Natural killer cell (primary cell): ENCODE results near the gene NTPCR. TPM values are rescaled to one million over a fixed set of nuclear protein-coding genes. Genes with fewer than 3 reads are reported as not detected.
"Not testable (repeated sequence)": the region's sequence is repeated elsewhere in the genome, so short reads cannot be mapped to it uniquely, and the experiment has no call there.

Experiments used
- ATAC-seq, 3 donors: fragments of 150-1000 bp in 2 of 3; fragments of 200-7000 bp in 1 of 3; cut with Tn5 transposase; 1 replicate in 1 of 3; 2 replicates in 2 of 3; pipeline ENCODE4 v1.10.0; 2021; ENCODE audit warnings: mild to moderate bottlenecking in 2 of 3, moderate library complexity in 2 of 3
- DNase-seq, 2 donors: peaks; one replicate each; pipeline versions ENCODE4 v3.0.0 to v3.0.0-alpha.2; 2013 to 2021; ENCODE audit warnings: mixed read lengths in 1 of 2
- H3K27ac ChIP-seq: one replicate; pipeline ENCODE4 v1.5.1; 2013; ENCODE audit warnings: mild to moderate bottlenecking, low read length
- H3K27me3 ChIP-seq: one replicate; pipeline ENCODE4 v1.6.1; 2013; ENCODE audit warnings: low read length; ENCODE audit not compliant: control insufficient read depth, insufficient read depth
- H3K36me3 ChIP-seq: one replicate; pipeline ENCODE4 v1.6.1; 2013; ENCODE audit warnings: low read length; ENCODE audit not compliant: control insufficient read depth, insufficient read depth
- H3K4me1 ChIP-seq: one replicate; pipeline ENCODE4 v1.6.1; 2013; ENCODE audit warnings: low read length; ENCODE audit not compliant: control insufficient read depth, insufficient read depth
- H3K4me3 ChIP-seq: one replicate; pipeline ENCODE4 v1.5.1; 2013; ENCODE audit warnings: low read length
- H3K9me3 ChIP-seq: one replicate; pipeline ENCODE4 v1.6.1; 2013; ENCODE audit warnings: low read length; ENCODE audit not compliant: control insufficient read depth, insufficient read depth
- H3K27ac Mint-ChIP-seq, 2 donors: one replicate each; pipeline ENCODE4 v1.8.0; 2022; ENCODE audit warnings: mild to moderate bottlenecking in 2 of 2, mixed read lengths in 2 of 2, moderate library complexity in 1 of 2
- H3K27me3 Mint-ChIP-seq, 2 donors: one replicate each; pipeline ENCODE4 v1.8.0; 2022; ENCODE audit warnings: low read depth in 2 of 2, mixed read lengths in 2 of 2
- H3K36me3 Mint-ChIP-seq: one replicate; pipeline ENCODE4 v1.8.0; 2022; ENCODE audit warnings: mixed read lengths
- H3K4me1 Mint-ChIP-seq, 2 donors: one replicate each; pipeline ENCODE4 v1.8.0; 2022; ENCODE audit warnings: mixed read lengths in 2 of 2
- H3K4me3 Mint-ChIP-seq: one replicate; pipeline ENCODE4 v1.8.0; 2022; ENCODE audit warnings: mild to moderate bottlenecking, moderate library complexity, mixed read lengths
- H3K9me3 Mint-ChIP-seq, 2 donors: one replicate each; pipeline ENCODE4 v1.8.0; 2022; ENCODE audit warnings: mixed read lengths in 2 of 2
- CTCF ChIP-seq: fragments of 200-600 bp; IDR thresholded peaks from one replicate; pipeline ENCODE4 v1.8.0; 2022; ENCODE audit warnings: antibody characterized with exemption
- WGBS: methylation state at CpG from one replicate; pipeline ENCODE4 v1.1.7; 2013; ENCODE audit warnings: missing lambda C conversion rate; ENCODE audit not compliant: insufficient coverage; 5-methylcytosine and 5-hydroxymethylcytosine counted together
- intact Hi-C: fragments of 100-400 bp; cut with micrococcal nuclease; formaldehyde crosslinking; loops from one replicate; pipeline ENCODE4 v1.14.2; 2022
- total RNA-seq, 4 donors: library from RNA; stranded (reverse); fragments of 120-200 nt in 1 of 4; gene quantifications; one replicate each; pipeline versions ENCODE4 v1.2.3 to v1.2.4, GENCODE V29; 2013 to 2022

The NTPCR gene
- total RNA-seq, 3 donors from 2014 or later (not counting 1 experiment from before 2014, with no cell fraction given), result 12.9 to 25.7 (median 17.4) TPM

GRCh38 chr1:232924874-232925273 lies 25.5 kb upstream of the NTPCR start:
- no peaks in the 10 kb centered on the region for H3K36me3 ChIP-seq
- peaks cover 26% of the 10 kb centered on the region for H3K4me1 ChIP-seq
- H3K27me3 ChIP-seq, result no peaks in the 10 kb centered on the region
- Mint-ChIP-seq H3K9me3 (no peaks in the 10 kb centered on the region), H3K27ac (no peak overlapping the region), H3K27me3 (peaks cover 6 to 30% of the 10 kb centered on the region in 2 donors), H3K4me3 (no peak overlapping the region), H3K36me3 (no peaks in the 10 kb centered on the region), H3K4me1 (peaks cover 6 to 10% of the 10 kb centered on the region in 2 donors)
- no peak overlapping the region for H3K4me3 ChIP-seq
- intact Hi-C loops, result no loop called here
- WGBS, result 88% methylated on average over 3 of the region's 3 CpGs
- no peaks in the 10 kb centered on the region for H3K9me3 ChIP-seq
- ATAC-seq, result no peak
- no peak for DNase-seq
- TF ChIP-seq CTCF, result no peak
- H3K27ac ChIP-seq, result no peak overlapping the region

GRCh38 chr1:232925421-232926220 lies 24.8 kb upstream of the NTPCR start:
- Histone ChIP-seq H3K27me3 (no peaks in the 10 kb centered on the region), H3K4me1 (peaks cover 26% of the 10 kb centered on the region), H3K9me3 (no peaks in the 10 kb centered on the region), H3K4me3 (no peak overlapping the region), H3K27ac (no peak overlapping the region), H3K36me3 (no peaks in the 10 kb centered on the region)
- ATAC-seq (no peak), DNase-seq (peak in 1 of 2 donors; percentile 55)
- no peak overlapping the region for H3K4me3 Mint-ChIP-seq
- no peaks in the 10 kb centered on the region for H3K9me3 Mint-ChIP-seq
- no peak overlapping the region for H3K27ac Mint-ChIP-seq
- H3K27me3 Mint-ChIP-seq, result peaks cover 6 to 30% of the 10 kb centered on the region in 2 donors
- H3K4me1 Mint-ChIP-seq, result peaks cover 6 to 10% of the 10 kb centered on the region in 2 donors
- intact Hi-C loops, result no loop called here
- no peaks in the 10 kb centered on the region for H3K36me3 Mint-ChIP-seq
- no peak for TF ChIP-seq CTCF
- 52% methylated on average over 5 of the region's 5 CpGs for WGBS

GRCh38 chr1:232927166-232927565 lies 23.2 kb upstream of the NTPCR start:
- H3K4me1 ChIP-seq, result peaks cover 26% of the 10 kb centered on the region
- H3K36me3 Mint-ChIP-seq, ATAC-seq, H3K9me3 Mint-ChIP-seq, H3K27ac ChIP-seq, H3K36me3 ChIP-seq, H3K4me3 ChIP-seq, intact Hi-C loops, H3K27me3 ChIP-seq, H3K27ac Mint-ChIP-seq, H3K4me3 Mint-ChIP-seq, H3K9me3 ChIP-seq, DNase-seq: not testable (repeated sequence)
- Mint-ChIP-seq H3K4me1 (peaks cover 6 to 10% of the 10 kb centered on the region in 2 donors), H3K27me3 (peaks cover 6 to 30% of the 10 kb centered on the region in 2 donors)
- 85% methylated on average over 5 of the region's 6 CpGs for WGBS

- Histone ChIP-seq H3K9me3 (no peaks in the 10 kb centered on the region), H3K27ac (no peak overlapping the region), H3K4me1 (peaks cover 26% of the 10 kb centered on the region), H3K27me3 (no peaks in the 10 kb centered on the region), H3K4me3 (no peak overlapping the region), H3K36me3 (no peaks in the 10 kb centered on the region)
- TF ChIP-seq CTCF, result no peak
- Mint-ChIP-seq H3K4me3 (no peak overlapping the region), H3K4me1 (peaks cover 6 to 10% of the 10 kb centered on the region in 2 donors), H3K27ac (no peak overlapping the region), H3K9me3 (no peaks in the 10 kb centered on the region), H3K36me3 (no peaks in the 10 kb centered on the region), H3K27me3 (peaks cover 6 to 30% of the 10 kb centered on the region in 2 donors)
- intact Hi-C loops, result no loop called here
- DNase-seq (no peak), ATAC-seq (no peak)
- WGBS, result 93% methylated on average over 4 of the region's 4 CpGs
Observed at GRCh38 chr1:232927830-232928505, 22.4 kb upstream of the NTPCR start.
